Chondrocyte (in vitro differentiated cells): Measurements from ENCODE around the gene SLK. TPM values are rescaled to one million over a fixed set of nuclear protein-coding genes. Genes with fewer than 3 reads are reported as not detected.

ENCODE experiments used
- DNase-seq: peaks from one replicate; pipeline ENCODE4 v3.0.0; 2021; ENCODE audit warnings: mixed read lengths, low spot score
- H3K27ac Mint-ChIP-seq: one replicate; pipeline ENCODE4 v1.8.0; 2021; ENCODE audit warnings: mild to moderate bottlenecking, moderate library complexity, mixed read lengths; ENCODE audit not compliant: unreplicated experiment
- H3K27me3 Mint-ChIP-seq: 2 replicates; pipeline ENCODE4 v1.8.0; 2021; ENCODE audit warnings: low read depth, mixed read lengths
- H3K36me3 Mint-ChIP-seq: 2 replicates; pipeline ENCODE4 v1.8.0; 2021; ENCODE audit warnings: low read depth, mixed read lengths
- H3K4me1 Mint-ChIP-seq: 2 replicates; pipeline ENCODE4 v1.8.0; 2021; ENCODE audit warnings: low read depth, mild to moderate bottlenecking, mixed read lengths
- H3K4me3 Mint-ChIP-seq: one replicate; pipeline ENCODE4 v1.8.0; 2021; ENCODE audit warnings: mild to moderate bottlenecking, moderate library complexity, mixed read lengths; ENCODE audit not compliant: unreplicated experiment
- H3K9me3 Mint-ChIP-seq: 2 replicates; pipeline ENCODE4 v1.8.0; 2021; ENCODE audit warnings: low read depth, mixed read lengths
- CTCF ChIP-seq: fragments of 200-600 bp; sonication (generic); IDR thresholded peaks from 2 replicates; pipeline ENCODE4 v1.5.0; 2021; ENCODE audit warnings: antibody characterized with exemption, mild to moderate bottlenecking, moderate library complexity
- long read RNA-seq: library from polyadenylated mRNA; stranded (forward); transcript quantifications from one replicate; pipeline ENCODE4 v2.0.0, GENCODE V29; 2021
- total RNA-seq: library from RNA; stranded (reverse); gene quantifications from 3 replicates; pipeline ENCODE4 v1.2.1, GENCODE V29; 2021

The SLK gene
- 30.8 to 33.5 TPM (median 30.9 TPM) in 3 replicates for total RNA-seq
- long read RNA-seq, full-length matches to known transcripts, result 65 of 75 reads
- long read RNA-seq, partial matches to known transcripts, result 8 of 75 reads
- long read RNA-seq, other reads (novel, unspliced or antisense), result 2 of 75 reads

GRCh38 chr10:103966671-103967447, at the start of gene SLK:
SLK (plus strand) TSS chr10:103967140; CDS start chr10:103967746, 606 bp downstream.
- no peak for DNase-seq
- Mint-ChIP-seq H3K4me1 (peaks cover 47% of the 10 kb centered on the region), H3K4me3 (peak within 1 kb of the TSS; percentile 99), H3K36me3 (no peaks in the 10 kb centered on the region), H3K9me3 (no peaks in the 10 kb centered on the region), H3K27me3 (no peaks in the 10 kb centered on the region), H3K27ac (peak within 1 kb of the TSS; percentile 93)
- no peak for TF ChIP-seq CTCF

GRCh38 chr10:103917302-103918052, 49.5 kb upstream of the SLK start:
- peak overlapping the region; percentile 97 for H3K27ac Mint-ChIP-seq
- DNase-seq, result peak; percentile 86

GRCh38 chr10:103918053-103918846, 48.7 kb upstream of the SLK start, which contains the start of gene STN1:
STN1 (minus strand) TSS chr10:103918184; CDS start chr10:103917594, 590 bp downstream.
- no peaks in the 10 kb centered on the region for H3K27me3 Mint-ChIP-seq
- TF ChIP-seq CTCF, result peak; percentile 45
- peak within 1 kb of the TSS; percentile 99 for H3K27ac Mint-ChIP-seq
- peak within 1 kb of the TSS; percentile 92 for H3K4me3 Mint-ChIP-seq
- H3K9me3 Mint-ChIP-seq, result no peaks in the 10 kb centered on the region
- peak; percentile 98 for DNase-seq
- H3K4me1 Mint-ChIP-seq, result peaks cover 35% of the 10 kb centered on the region
- H3K36me3 Mint-ChIP-seq, result no peaks in the 10 kb centered on the region

More at GRCh38 chr10:103917302-103918052, 49.5 kb upstream of the SLK start:
- Mint-ChIP-seq H3K4me1 (peaks cover 35% of the 10 kb centered on the region), H3K4me3 (peak overlapping the region; percentile 92), H3K27me3 (no peaks in the 10 kb centered on the region), H3K36me3 (no peaks in the 10 kb centered on the region), H3K9me3 (no peaks in the 10 kb centered on the region)
- no peak for TF ChIP-seq CTCF

- Mint-ChIP-seq H3K4me1 (peaks cover 35% of the 10 kb centered on the region), H3K27me3 (no peaks in the 10 kb centered on the region), H3K36me3 (no peaks in the 10 kb centered on the region), H3K4me3 (no peak overlapping the region), H3K27ac (no peak overlapping the region), H3K9me3 (no peaks in the 10 kb centered on the region)
- TF ChIP-seq CTCF, result no peak
- no peak for DNase-seq
Observed at GRCh38 chr10:103919648-103920025, 47.3 kb upstream of the SLK start.
